GM18867 (cell line): ENCODE measurements around the gene CYP4B1.
"Not testable (repeated sequence)": the region's sequence is repeated elsewhere in the genome, so short reads cannot be mapped to it uniquely, and the experiment has no call there.

Experiments
- ATAC-seq: cut with Tn5 transposase; IDR thresholded peaks from one replicate; pipeline ENCODE4 v1.9.1; 2021; ENCODE audit warnings: mild to moderate bottlenecking, moderate library complexity; ENCODE audit not compliant: unreplicated experiment

Gene CYP4B1

DNA sequence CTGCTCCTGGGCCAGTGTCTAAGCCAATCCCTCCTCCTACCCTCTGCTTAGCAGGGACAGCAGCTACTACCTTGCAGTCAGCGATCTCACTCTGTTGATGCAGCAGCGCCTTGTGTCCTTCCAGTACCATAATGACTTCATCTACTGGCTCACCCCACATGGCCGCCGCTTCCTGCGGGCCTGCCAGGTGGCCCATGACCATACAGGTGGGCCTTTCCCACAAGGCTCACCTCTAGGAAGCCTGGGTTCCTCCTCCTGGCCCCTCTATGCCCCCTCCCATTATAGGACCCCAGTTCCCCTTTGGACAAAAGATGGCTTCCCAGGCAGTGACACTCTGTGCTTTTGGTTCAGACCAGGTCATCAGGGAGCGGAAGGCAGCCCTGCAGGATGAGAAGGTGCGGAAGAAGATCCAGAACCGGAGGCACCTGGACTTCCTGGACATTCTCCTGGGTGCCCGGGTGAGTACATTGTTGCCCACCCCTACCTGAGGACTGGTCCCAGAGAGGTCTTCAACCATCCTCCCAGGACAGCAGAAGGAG, 15.1 kb downstream of the CYP4B1 start:
- no peak for ATAC-seq

DNA sequence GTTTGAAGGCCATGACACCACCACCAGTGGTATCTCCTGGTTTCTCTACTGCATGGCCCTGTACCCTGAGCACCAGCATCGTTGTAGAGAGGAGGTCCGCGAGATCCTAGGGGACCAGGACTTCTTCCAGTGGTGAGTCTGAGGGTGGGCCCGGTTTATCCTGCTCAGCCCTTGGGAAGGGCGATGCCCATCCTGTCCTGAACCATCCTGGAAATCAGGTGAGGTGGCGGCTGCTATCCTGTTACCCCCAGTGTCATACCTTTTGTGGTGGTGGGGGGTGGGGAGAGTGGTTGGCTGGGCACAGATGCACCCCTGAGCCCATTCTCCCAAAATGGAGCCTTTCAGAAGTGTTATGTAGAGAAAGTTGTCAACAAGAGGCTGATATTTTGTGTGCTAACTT, 16.3 kb downstream of the CYP4B1 start:
- no peak for ATAC-seq

DNA sequence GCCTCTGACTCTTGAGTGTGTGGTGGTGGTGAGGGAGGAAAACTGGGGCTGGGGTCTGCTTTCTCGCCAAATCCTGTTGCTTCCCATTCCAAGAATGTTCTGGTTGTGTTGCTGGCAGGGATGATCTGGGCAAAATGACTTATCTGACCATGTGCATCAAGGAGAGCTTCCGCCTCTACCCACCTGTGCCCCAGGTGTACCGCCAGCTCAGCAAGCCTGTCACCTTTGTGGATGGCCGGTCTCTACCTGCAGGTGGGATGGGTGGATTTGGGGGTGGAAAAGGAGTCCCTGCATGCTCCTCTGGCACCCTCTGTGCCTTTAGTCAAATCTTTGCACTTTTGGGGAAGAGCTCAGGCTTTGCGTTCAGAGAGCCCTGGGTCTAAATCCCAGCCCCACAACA, 18.1 kb downstream of the CYP4B1 start:
- ATAC-seq = no peak

DNA sequence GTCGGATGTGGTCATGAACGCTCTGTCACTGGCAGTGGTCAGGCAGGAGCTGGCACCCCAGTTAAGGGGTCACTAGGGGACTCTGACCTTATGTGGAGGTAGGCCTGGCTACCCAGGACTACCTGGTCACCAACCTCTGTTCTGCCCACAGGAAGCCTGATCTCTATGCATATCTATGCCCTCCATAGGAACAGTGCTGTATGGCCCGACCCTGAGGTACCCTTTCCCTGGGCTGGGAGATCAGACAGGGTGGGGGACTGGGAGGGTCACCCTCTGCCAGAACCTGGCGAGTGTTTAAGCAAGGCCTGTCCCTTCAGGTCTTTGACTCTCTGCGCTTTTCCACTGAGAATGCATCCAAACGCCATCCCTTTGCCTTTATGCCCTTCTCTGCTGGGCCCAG, 19.0 kb downstream of the CYP4B1 start:
- ATAC-seq = no peak

DNA sequence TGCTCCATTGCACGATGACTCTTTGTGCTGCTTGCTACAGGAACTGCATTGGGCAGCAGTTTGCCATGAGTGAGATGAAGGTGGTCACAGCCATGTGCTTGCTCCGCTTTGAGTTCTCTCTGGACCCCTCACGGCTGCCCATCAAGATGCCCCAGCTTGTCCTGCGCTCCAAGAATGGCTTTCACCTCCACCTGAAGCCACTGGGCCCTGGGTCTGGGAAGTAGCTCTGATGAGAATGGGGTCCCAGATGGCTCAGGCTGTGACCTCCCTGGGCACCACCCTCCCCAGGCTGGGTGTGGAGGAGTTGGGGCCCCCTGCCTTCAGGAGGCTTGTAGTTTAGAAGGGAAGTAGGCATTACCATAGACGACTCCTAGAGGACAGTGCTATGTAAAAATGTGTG, 19.7 kb downstream of the CYP4B1 start:
- ATAC-seq = no peak

DNA sequence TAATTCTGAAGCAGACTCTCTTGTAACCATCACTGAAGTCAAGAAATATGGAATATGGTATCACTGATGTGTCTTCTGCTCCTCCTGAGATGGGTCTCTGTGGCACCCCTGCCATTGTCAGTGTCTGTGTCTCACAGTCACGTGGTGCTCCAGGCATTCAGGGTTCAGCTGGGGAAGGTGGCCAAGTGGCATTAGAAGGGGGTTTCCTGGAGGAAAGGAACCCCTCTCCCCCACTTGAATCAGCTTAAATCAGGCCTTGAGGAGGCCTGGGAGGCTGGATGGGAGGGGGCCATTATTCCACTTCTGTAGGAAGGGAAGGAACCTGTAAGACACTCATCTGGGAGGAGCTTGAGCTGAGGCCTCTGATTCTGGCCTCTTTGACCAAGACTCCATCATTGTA, 20.5 kb downstream of the CYP4B1 start:
- no peak for ATAC-seq

DNA sequence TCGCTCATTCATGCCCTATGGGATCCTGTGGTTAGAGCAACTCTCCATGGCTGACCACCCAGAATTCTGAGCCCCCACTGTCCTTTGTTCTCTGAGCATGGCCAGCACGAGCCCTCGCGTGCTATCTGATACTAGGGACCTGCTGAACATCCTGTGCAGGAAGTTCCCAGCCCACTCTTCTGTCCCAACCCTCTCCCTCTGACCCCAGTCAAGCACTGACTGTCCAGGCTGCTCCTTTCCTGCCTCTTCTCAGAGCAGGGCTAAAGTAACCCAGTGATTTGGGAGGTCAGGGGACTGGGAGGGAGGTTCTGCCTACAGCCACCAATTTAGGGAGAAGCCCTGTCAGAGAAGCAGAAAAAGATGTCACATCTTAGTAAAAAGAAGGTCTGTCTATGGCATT, 21.2 kb downstream of the CYP4B1 start:
- no peak for ATAC-seq

DNA sequence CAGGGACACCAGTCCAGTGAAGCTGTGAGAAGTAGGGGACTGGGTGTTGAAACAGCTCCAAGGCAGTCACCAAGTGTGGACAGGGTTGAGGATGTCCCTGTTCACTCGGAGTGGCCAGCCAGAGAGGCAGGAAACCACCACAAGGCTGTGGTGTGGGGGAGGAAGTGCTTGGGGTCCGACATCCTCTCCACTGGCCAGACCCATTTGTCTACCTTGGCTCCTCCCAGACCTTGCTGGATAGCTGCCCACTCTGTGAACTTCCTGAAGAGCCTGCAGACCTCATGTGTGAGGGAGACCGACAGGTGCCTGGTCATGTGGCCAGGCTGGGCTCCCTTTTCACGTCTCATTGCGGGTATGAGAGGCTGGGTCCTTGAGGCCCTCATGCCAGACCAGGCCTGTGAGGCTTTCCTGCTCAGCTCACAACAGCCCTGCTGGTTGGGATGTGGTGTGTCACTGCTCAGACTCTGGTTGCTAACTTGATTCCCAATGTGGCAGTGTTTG, 21.8 kb downstream of the CYP4B1 start:
- no peak for ATAC-seq

DNA sequence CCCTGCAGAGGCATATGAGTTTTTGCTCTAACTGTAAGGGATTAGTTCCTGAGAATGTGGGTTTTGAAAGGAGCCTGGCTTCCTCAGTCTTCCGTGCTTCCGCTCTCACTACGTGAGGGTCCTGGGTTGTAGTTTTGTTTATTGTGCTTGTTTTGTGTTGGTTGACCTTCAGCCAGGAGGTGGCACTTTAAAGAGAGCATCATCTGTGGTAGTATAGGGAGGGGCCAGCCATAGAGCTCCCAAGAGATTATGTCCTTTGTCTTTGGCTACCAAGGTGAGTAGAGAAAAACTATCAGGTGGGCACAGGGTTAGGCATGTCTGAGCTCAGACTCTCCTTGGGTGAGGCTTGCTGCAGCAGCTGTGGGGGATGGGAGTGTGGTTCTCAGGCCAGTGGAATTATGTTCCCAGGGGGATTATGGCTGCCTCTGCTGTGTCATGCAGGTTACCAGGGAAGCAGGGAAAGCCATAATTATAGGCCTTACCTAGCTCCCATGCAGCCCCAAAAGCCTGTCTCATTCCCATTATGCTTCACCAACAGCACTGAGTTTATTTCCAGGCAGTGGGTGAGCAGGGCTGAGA, 23.5 kb downstream of the CYP4B1 start:
- ATAC-seq = no peak

DNA sequence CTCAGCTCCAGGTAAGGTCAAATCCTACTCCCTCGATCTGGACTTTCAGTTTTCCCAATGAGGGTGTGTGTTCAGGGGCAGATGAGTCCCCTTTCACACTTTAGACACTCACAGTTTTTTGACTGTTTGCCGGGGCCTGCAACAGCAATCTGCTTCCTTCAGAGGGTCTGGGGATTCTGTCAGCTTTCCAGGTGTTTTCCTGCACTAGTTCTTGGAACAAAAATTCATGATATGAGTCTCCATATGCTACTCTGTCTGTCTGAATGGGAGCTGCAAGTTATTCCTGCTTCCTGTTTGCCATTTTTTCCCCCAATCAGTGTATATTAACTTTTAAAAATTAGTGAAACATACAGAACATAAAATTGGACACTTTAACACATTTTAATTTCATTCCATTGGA, 24.3 kb downstream of the CYP4B1 start:
- ATAC-seq = no peak

DNA sequence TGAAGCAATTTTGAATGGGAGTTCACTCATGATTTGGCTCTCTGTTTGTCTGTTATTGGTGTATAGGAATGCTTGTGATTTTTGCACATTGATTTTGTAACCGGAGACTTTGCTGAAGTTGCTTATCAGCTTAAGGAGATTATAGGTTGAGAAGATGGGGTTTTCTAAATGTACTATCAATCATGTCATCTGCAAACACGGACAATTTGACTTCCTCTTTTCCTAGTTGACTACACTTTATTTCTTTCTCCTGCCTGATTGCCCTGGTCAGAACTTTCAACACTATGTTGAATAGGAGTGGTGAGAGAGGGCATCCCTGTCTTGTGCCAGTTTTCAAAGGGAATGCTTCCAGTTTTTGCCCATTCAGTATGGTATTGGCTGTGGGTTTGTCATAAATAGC, 28.0 kb downstream of the CYP4B1 start:
- ATAC-seq = not testable (repeated sequence)

DNA sequence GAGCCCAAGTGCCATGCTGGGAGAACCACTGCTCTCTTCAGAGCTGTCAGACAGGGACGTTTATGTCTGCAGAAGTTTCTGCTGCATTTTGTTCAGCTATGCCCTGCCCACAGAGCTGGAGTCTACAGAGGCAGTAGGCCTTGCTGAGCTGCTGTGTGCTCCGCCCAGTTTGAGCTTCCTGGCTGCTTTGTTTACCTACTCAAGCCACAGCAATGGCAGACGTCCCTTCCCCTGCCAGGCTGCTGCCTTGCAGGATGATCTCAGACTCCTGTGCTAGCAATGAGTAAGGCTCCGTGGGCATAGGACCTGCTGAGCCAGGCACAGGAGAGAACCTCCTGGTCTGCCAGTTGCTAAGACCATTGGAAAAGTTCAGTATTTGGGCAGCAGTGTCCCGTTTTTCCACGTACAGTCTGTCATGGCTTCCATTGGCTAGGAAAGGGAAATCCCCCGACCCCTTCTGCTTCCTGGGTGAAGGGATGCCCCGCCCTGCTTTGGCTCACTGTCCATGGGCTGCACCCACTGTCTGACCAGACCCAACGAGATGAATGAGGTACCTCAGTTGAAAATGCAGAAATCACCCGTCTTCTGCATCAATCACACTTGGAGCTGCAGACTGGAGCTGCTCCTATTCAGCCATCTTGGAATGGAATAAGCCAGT, 31.9 kb downstream of the CYP4B1 start:
- no peak for ATAC-seq

DNA sequence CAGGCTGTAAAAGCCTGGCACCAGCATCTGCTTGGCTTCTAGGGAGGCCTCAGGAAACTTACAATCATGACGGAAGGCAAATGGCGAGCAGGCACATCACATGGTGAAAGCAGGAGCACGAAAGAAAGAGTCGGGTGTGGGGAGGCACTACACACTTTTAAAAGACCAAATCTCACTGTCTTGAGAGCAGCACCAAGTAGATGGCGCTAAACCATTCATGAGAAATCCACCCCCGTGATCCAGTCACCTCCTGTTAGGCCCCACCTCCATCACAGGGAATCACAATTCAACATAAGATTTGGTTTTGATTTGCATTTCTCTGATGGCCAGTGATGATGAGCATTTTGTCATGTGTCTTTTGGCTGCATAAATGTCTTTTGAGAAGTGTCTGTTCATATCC, 36.6 kb downstream of the CYP4B1 start:
- not testable (repeated sequence) for ATAC-seq

DNA sequence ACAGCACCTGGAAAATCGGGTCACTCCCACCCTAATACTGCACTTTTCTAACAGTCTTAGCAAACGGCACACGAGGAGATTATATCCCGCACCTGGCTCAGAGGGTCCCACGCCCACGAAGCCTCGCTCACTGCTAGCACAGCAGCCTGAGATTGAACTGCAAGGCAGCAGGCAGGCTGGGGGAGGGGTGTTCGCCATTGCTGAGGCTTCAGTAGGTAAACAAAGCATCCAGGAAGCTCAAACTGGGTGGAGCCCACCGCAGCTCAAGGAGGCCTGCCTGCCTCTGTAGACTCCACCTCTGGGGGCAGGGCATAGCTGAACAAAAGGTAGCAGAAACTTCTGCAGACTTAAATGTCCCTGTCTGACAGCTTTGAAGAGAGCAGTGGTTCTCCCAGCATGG, 47.5 kb downstream of the CYP4B1 start:
- not testable (repeated sequence) for ATAC-seq

DNA sequence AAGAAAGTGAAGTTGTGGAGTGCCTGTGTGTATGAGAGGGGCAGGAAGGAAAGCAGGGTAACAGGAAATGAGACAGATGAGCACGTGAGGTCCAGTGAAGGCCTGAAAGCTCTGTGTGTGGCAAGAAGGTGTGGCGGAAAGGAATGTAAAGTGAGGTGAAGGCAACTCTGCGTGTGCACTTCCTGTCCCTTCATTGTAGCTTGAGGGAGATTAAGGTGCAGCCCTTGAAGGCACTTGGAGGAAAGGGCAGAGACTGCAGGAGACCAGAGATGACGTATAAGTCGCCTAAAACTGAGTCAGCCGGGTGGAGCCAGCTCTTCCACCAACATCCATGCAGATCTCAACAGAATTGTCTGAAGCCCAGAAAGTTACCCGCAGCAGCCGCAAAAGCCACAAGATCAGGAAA, 58.8 kb downstream of the CYP4B1 start:
- ATAC-seq = not testable (repeated sequence)

DNA sequence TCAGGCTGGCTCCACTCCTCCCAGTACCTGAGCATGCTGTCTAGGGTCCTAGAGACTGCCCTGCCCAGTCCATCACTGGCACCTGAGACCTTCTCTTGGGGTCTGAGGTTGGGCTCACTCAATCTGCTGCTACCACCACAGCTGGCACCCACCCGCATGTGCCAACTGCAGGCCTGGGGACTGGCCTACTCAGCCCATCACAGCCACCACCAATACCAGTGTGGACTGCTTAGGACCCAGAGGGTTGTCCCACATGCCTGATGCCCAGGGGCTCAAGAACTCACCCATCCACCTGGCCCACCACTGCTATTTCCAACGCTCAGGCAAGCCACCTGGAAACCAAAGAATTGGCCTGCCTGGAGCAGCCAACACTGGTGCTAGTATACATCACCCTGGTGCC, 63.5 kb downstream of the CYP4B1 start:
- ATAC-seq = no peak
